K562 (cell line): ENCODE results near the gene MCCC2. TPM values are rescaled to one million over a fixed set of nuclear protein-coding genes. Genes with fewer than 3 reads are reported as not detected.

ENCODE experiments used
- CHD7 ChIP-seq: fragments of 200-600 bp; sonication (generic); IDR thresholded peaks from one replicate; pipeline ENCODE4 v1.6.1; 2012; ENCODE audit warnings: mild to moderate bottlenecking, low read depth, low read length, inconsistent platforms
- JUN ChIP-seq, 2 experiments: sonication (generic) in 1 of 2; formaldehyde crosslinking in 1 of 2; IDR thresholded peaks; 2 replicates each; pipeline versions ENCODE4 v1.6.1 to v1.8.0; 2012 to 2022; ENCODE audit warnings: borderline replicate concordance in 2 of 2, mild to moderate bottlenecking in 2 of 2, improper control_type of control experiment in 1 of 2, low read depth in 1 of 2, low read length in 1 of 2, missing genetic modification reagents in 1 of 2
- MYBL2 ChIP-seq, 2 experiments: fragments of 450-650 bp in 1 of 2; sonication (generic) in 1 of 2; formaldehyde crosslinking in 1 of 2; IDR thresholded peaks; 2 replicates each; pipeline versions ENCODE4 v1.6.1 to v1.8.1; 2017 to 2022; ENCODE audit warnings: borderline replicate concordance in 1 of 2, inconsistent platforms in 1 of 2, low read depth in 1 of 2, mild to moderate bottlenecking in 1 of 2, missing genetic modification reagents in 1 of 2, moderate library complexity in 1 of 2
- RBBP5 ChIP-seq: fragments of 200-600 bp; sonication (generic); IDR thresholded peaks from 2 replicates; pipeline ENCODE4 v1.6.1; 2012; ENCODE audit warnings: borderline replicate concordance, mild to moderate bottlenecking, low read length, control low read depth, inconsistent platforms; ENCODE audit not compliant: insufficient read depth, poor library complexity, severe bottlenecking
- RFX7 ChIP-seq: fragments of 250-450 bp; sonication (Bioruptor Pico); IDR thresholded peaks from 2 replicates; pipeline ENCODE4 v1.5.1; 2021; ENCODE audit warnings: mild to moderate bottlenecking
- STAT6 ChIP-seq: sonication (generic); formaldehyde crosslinking; IDR thresholded peaks from 2 replicates; pipeline ENCODE4 v1.8.1; 2023; ENCODE audit warnings: mild to moderate bottlenecking, missing genetic modification reagents
- XRCC5 ChIP-seq: fragments of 200-400 bp; formaldehyde crosslinking; IDR thresholded peaks from 2 replicates; pipeline ENCODE4 v1.6.1; 2017; ENCODE audit warnings: low read depth, mild to moderate bottlenecking, low read length
- YY1 ChIP-seq, 3 experiments: IDR thresholded peaks; 2 replicates each; pipeline ENCODE4 v1.6.1; 2011; ENCODE audit warnings: low read length in 2 of 3, mild to moderate bottlenecking in 2 of 3, moderate library complexity in 2 of 3, borderline replicate concordance in 1 of 3, control low read depth in 1 of 3, low read depth in 1 of 3; ENCODE audit not compliant: insufficient read depth in 3 of 3, insufficient replicate concordance in 2 of 3, control insufficient read depth in 1 of 3, insufficient read length in 1 of 3; ENCODE audit errors: extremely low read depth in 1 of 3
- ZKSCAN8 ChIP-seq: fragments of 200-800 bp; sonication (Bioruptor generic); IDR thresholded peaks from 2 replicates; pipeline ENCODE4 v1.6.1; 2016; ENCODE audit warnings: missing genetic modification characterization, missing compliant biosample characterization
- polyA plus RNA-seq, 8 experiments: library from polyadenylated mRNA; depleted of rRNA in 4 of 8; stranded (reverse) in 5 of 8; unstranded in 3 of 8; fragments of >200 nt; fragmentation: Nextera tagmentation in 2 of 8; fragmentation: Illumina TruSeq in 1 of 8; extraction: Ambion mirVana in 2 of 8; extraction: Trizol in 1 of 8; gene quantifications; 2 replicates each; pipeline versions ENCODE4 v1.2.1 to v1.2.3, GENCODE V29; 2011 to 2014; ENCODE audit warnings: inconsistent platforms in 1 of 8, missing spikeins in 1 of 8
- total RNA-seq, 7 experiments: library from RNA; depleted of rRNA in 6 of 7; stranded (reverse); fragments of >200 nt in 6 of 7; fragmentation: Illumina TruSeq in 2 of 7; extraction: Trizol in 2 of 7; gene quantifications; 2 replicates each; pipeline versions ENCODE4 v1.2.1 to v1.2.3, GENCODE V29; 2011 to 2021; ENCODE audit warnings: low replicate concordance in 1 of 7

Gene MCCC2
- total and polyA plus RNA-seq, 9 of the 15 experiments (the other 6 are each of a cell fraction or from before 2014, with no cell fraction given) = 17.1 to 77.9 (median 52.5) TPM

- TF ChIP-seq MYBL2 (IDR thresholded peaks at IDR 0.05; ENCODE audit: low read depth) (no peak; the same call in 1 of the 2 replicates), MYBL2 (CRISPR knock-in tag; IDR thresholded peaks at IDR 0.05; ENCODE audit: borderline replicate concordance) (no peak), STAT6 (CRISPR knock-in tag) (0 out of 2 replicates have a peak, but pooled peaks have one; percentile 51), JUN (IDR thresholded peaks at IDR 0.05; ENCODE audit: borderline replicate concordance, low read depth, low read length) (peak; percentile 33; the same call in 1 of the 2 replicates), JUN (CRISPR knock-in tag; IDR thresholded peaks at IDR 0.05; ENCODE audit: borderline replicate concordance) (no peak; the same call in 1 of the 2 replicates), YY1 (IDR thresholded peaks at IDR 0.05; ENCODE audit: borderline replicate concordance in 1 of 3, control insufficient read depth in 1 of 3, extremely low read depth in 1 of 3, insufficient read depth in 3 of 3, insufficient read length in 1 of 3, insufficient replicate concordance in 2 of 3, low read depth in 1 of 3, low read length in 2 of 3) (peak in 2 of 3 experiments; percentile 9 to 65), ZKSCAN8 (no peak), CHD7 (no peak), RBBP5 (peak; percentile 87), XRCC5 (no peak), RFX7 (CRISPR knock-in tag) (no peak)
These were observed at the start of gene MCCC2 (continued) for GRCh38 chr5:71586941-71587765.
